ENCODE data around the gene PCDHGA4.

- TF ChIP-seq POLR2AphosphoS5 (IDR thresholded peaks at IDR 0.05; ENCODE audit: borderline replicate concordance, low read depth, low read length): no peak
- no peak for TF ChIP-seq EZH2 (IDR thresholded peaks at IDR 0.05)
Measured at GRCh38 chr5:141388661-141389060, 33.8 kb downstream of the PCDHGA4 start.

All from SK-N-MC (cell line).